NCI-H1092 treated with DMSO at 0.1 percent for 48 hours (cell line): Measurements from ENCODE around the gene BAD.

Experiments used
- DNase-seq: peaks from one replicate; lab custom pipeline; 2025; lab: John Stamatoyannopoulos, UW

The BAD gene

GRCh38 chr11:64229090-64229743, 55.2 kb downstream of the BAD start:
- no peak for DNase-seq

GRCh38 chr11:64227405-64227956, 57.0 kb downstream of the BAD start:
- no peak for DNase-seq

DNA sequence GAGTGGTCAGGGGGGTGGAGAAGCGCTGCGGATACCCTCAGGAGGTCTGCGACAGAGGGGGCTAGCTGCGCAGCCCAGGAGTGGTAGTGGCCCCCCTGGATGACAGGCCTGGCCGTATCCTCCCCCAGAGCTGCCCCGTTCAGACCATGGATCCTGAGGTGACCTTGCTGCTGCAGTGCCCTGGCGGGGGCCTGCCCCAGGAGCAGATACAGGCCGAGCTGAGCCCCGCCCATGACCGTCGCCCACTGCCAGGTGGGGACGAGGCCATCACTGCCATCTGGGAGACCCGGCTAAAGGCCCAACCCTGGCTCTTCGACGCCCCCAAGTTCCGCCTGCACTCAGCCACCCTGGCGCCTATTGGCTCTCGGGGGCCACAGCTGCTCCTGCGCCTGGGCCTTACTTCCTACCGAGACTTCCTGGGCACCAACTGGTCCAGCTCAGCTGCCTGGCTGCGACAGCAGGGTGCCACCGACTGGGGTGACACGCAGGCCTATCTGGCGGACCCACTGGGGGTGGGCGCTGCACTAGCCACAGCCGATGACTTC, 57.9 kb downstream of the BAD start:
- peak; percentile 61 for DNase-seq

GRCh38 chr11:64225608-64226506, 58.6 kb downstream of the BAD start, which contains the start of the genes NUDT22 and TRPT1:
TSS of gene NUDT22 (plus strand) at chr11:64226274. CDS start at chr11:64226653, 379 bp downstream.
TSS of gene TRPT1 (minus strand) at chr11:64226186. CDS start at chr11:64225860, 326 bp downstream.
- DNase-seq = peak; percentile 92

GRCh38 chr11:64224891-64225607, 59.4 kb downstream of the BAD start:
- DNase-seq = no peak

GRCh38 chr11:64224151-64224890, 60.1 kb downstream of the BAD start:
- DNase-seq = no peak

- no peak for DNase-seq
Measured at GRCh38 chr11:64223001-64223651, 61.3 kb downstream of the BAD start.

DNA sequence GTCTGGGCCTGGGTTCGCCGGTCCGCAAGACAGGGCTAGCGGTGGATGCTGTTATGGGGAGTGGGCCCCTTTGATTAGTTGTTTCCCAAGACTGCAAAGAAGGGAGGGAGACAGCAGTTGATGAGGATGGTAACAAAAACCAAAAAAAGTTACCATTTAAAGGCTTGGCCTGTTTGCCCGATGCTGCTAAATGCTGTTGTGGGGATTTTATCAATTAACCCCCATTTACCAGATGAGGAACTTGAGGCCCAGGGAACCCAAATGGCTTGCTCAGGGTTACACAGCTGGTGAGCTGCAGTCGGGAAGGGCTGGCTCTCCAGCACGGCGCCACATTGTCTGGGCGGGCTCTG, 61.8 kb downstream of the BAD start:
- peak; percentile 27 for DNase-seq

DNA sequence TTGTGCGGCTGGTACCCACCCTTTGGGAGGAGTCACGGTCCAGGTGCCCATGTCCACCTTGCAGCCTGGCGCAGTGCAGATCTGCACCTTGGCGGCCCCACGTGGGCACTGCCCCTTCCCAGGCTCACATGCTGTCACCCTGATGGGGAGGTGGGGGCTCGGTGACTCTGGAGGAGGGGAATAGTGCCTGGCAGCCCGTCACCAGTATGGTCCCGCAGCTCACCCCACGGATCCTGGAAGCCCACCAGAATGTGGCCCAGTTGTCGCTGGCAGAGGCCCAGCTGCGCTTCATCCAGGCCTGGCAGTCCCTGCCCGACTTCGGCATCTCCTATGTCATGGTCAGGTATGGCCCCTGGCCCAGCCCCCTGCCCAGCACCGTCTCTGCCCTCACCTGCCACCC, 63.7 kb downstream of the BAD start:
- DNase-seq = no peak

DNA sequence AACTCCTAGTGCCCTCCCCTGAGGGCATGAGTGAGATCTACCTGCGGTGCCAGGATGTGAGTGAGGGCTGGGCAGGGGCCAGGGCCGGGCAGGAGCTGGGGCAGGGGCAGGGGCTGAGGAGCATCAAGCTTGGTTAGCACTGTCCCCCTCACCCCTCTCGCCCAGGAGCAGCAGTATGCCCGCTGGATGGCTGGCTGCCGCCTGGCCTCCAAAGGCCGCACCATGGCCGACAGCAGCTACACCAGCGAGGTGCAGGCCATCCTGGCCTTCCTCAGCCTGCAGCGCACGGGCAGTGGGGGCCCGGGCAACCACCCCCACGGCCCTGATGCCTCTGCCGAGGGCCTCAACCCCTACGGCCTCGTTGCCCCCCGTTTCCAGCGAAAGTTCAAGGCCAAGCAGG, 64.2 kb downstream of the BAD start:
- DNase-seq = no peak
